ENCODE measurements around the gene HAUS3.

HAUS3 gene

GRCh38 chr4:2241410-2242353, at the start of gene HAUS3, which contains the start of gene POLN:
Gene HAUS3 (minus strand): TSS chr4:2242121. CDS start chr4:2240946, 1,175 bp downstream.
Gene POLN (minus strand): TSS chr4:2242121. CDS start chr4:2229231, 12,890 bp downstream.
- DNase-seq (ENCODE audit: low spot score) = peak; percentile 98

DNA sequence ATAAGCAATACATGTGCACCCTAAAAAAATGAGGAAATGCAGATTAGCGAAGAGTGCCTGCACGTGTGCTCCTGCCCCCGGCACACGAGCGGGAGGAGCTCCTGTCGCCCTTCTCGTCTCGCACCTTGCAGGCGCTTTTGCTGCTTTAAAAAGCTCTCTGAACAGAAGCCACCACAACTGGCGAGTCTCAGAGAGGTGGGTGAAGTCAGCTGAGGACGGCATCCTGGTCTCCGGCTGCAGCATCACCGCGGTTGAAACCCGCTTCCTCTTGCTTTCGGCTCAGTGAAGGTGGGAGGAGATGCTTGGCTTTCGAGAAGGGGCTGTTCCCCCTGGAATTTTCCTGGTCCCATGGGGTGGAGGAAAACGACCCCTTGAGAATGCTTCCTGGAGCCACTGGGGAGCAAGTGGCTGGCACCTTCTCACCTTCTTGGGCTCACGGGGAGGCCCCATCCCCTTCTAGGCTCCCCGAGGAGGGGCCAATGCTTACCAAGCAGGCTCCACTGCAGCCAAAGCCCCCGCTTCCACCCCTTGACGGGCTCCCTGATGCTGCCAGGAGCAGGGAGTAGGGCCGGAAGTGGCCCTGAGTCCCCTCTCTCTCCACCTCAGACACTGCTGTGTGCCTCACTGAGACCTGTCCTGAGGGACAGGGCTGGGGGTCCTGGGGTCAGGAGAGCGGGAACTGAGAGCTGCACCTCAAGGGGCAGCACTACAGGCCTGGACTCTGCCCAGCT, 49.2 kb upstream of the HAUS3 start:
- DNase-seq (ENCODE audit: low spot score) = peak; percentile 56

GRCh38 chr4:2290488-2290887, 48.6 kb upstream of the HAUS3 start:
- DNase-seq (ENCODE audit: low spot score) = no peak

- DNase-seq (ENCODE audit: low spot score) = no peak
Observed at GRCh38 chr4:2289955-2290333, 48.0 kb upstream of the HAUS3 start.

DNA sequence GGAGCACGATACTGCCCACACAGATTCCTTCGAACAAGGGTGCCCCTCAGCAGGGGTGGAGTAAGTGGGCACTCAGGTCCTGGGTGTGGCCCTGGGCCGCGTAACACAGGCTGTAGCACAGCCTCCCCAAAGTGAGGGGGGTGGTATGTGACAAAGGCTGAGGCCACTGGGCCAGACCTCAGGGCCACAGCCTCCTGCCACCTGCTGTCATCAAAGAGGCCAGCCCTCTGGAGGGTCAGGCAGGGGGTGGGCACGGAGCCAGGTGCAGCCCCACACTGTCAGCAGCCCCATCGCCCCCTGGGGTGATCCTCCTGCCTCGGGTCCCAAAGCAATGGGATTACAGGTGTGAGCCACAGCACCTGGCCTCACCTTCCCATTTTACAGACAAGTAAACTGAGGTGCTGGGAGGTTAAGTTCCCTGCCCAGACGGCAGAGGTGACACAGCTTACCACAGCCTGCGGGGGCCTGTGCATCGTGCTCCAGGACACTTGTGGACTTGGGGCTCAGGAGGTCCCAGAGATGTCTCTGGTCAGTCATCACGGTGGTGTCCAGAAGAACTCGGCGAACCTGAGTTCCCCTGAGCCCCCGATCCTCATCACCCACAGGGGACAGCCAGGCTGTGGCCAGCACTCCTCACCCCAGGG, 47.5 kb upstream of the HAUS3 start:
- no peak for DNase-seq (ENCODE audit: low spot score)

- DNase-seq (ENCODE audit: low spot score) = no peak
Observed at GRCh38 chr4:2288051-2288541, 46.2 kb upstream of the HAUS3 start.

DNA sequence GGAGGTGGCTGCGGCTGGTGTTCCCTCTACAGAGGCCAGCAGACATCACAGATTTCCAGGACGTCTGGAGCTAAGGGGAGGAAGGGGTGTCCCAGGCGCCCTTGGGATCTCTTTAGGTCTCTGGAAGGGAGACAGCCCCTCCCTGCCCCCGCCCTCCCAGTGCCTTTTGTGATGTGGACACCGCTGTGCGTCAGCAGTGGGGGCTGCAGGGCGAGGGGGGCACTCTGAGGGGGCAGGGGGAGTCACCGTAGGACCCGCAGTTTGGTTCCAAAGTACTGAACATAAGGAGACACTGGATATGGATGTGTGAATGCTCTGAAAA, 45.6 kb upstream of the HAUS3 start:
- no peak for DNase-seq (ENCODE audit: low spot score)

DNA sequence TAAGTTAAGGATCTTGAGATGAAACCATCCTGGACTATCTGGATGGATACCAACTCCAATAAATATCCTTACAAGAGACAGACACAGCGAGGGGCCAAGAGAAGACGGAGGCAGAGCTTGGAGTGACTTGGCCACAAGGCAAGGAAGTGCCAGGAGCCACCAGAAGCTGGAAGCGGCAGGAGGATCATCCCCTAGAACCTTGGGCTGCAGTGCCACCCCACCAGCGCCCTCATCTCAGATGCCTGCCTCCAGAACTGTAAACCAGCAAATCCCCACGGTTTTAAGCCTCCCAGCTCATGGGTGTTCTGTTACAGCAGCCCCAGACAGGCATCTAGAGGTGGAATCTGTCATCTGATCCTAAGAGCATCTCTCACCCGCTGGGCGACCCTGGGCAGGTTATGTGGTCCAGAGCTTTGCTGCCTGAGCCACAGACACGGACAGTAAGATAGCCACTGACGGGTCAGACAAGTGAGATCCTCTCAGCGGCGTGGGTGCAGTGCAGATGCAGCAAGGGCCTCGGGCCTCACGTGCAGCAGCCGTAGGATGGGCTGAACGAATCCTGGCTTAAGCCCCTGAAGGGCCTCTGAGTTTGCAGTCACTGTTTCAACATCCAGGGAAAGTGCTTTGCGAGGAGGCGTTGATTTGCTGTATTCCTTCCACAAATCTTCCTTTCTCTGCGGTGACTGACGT, 45.1 kb upstream of the HAUS3 start:
- DNase-seq (ENCODE audit: low spot score) = no peak

- DNase-seq (ENCODE audit: low spot score) = no peak
Observed at GRCh38 chr4:2285613-2286381, 43.9 kb upstream of the HAUS3 start.

- DNase-seq (ENCODE audit: low spot score) = no peak
Observed at GRCh38 chr4:2284934-2285612, 43.2 kb upstream of the HAUS3 start.

GRCh38 chr4:2284161-2284933, 42.4 kb upstream of the HAUS3 start:
- no peak for DNase-seq (ENCODE audit: low spot score)

DNA sequence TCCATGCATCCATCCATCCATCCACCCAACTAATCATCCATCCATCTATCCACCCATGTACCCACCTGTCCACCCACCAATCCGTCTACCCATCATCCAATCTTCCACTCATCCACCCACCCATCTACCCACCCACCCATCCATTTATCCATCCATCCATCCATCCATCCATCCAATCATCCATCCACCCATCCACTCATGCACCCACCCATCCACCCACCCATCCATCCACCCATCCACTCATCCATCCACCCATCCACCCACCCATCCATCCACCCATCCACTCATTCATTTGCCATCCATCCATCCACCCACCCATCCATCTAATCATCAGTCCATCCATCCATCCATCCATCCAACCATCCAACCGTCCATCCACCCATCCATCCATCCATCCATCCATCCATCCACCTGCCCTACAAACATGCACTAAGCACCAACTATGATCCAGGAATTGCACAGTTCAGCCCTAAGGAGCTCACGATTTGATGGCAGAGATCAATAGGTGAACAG, 41.3 kb upstream of the HAUS3 start:
- no peak for DNase-seq (ENCODE audit: low spot score)

DNA sequence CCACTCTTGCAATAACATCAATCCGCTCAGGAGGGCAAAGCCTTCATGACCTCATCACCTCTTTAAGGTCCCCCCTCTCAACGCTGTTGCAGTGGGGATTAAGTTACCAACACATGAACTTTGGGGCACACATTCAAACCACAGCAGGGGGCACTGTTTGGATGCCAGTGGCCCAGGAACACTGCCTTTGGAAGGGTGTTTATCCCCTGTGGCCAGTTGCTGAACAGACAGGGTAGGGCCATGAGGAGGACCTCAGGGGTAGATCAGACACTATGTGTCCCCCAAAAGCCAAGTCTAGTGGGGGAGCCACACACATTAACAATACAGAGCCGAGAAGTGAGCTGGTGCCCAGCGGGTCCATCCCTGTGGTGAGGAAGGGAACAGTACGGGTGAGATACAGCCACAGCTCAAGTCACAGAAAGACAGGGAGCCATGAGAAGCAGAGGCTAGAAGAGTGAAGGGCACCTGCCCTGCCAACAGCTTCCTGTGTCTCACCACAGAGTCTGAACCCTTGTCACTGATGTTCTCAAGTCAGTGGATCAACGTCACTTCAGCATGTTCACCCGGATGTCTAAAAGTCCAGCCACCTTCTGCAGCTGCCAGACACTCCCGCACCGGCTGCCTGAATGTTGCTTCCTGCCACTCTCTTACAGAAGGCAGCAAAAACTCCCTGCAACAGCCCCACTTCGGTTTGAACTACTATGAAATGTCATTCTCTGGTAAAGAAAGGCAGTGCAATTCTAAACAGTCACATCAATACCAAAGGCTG, 39.8 kb upstream of the HAUS3 start:
- peak; percentile 90 for DNase-seq (ENCODE audit: low spot score)

DNA sequence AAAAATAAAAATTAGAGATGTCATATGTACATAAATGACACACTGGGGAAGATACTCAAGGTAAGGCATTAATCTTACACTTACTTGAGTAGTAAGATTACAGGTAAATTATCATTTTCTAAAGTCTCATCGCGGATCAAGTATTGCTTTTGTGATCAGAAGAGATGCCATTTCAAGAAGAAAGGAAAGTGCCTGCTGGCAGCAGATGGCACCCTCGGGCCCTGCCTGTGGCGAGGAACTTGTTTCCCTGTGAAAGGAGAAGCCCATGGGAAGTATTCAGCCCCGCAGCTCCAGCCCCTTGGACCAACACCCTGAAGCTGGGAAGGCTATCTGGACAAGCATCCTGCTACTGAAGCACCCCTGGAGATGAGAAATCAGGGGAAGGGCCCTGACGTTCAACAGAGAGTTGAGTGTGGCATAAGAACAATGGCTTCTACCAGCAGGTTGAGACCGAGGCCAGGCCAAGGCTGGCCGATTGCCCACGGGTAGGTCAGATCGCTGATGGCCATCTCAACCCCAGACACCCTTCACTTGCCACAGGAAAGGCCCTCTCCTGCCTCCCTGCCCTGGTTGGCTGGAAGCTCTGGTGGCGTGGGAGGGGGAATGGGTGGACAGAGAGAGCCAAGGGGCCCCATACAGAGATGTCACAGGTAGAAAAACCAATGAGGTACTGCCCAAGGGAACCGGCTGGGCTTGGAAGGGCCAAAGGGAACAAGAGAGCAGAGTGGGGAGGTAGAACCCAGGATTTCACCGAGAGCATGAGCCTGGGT, 38.8 kb upstream of the HAUS3 start:
- DNase-seq (ENCODE audit: low spot score) = no peak

DNA sequence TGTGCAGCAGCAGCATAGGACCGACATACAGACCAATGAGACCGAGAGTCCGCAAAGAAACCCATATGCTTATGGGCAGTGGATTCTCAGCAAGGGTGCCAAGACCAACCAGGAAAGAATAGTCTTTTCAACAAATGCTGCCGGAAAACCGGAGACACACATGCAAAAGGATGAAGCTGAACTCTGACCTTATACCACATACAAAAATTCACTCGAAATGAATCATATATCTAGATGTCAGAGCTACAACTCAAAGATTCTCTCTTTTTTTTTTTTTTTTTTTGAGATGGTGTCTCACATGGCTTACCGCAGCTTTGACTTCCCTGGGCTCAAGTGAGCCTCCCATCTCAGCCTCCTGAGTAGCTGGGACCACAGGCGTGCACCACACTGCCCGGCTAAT, 36.0 kb upstream of the HAUS3 start:
- no peak for DNase-seq (ENCODE audit: low spot score)

- DNase-seq (ENCODE audit: low spot score) = no peak
Observed at GRCh38 chr4:2276581-2277325, 34.8 kb upstream of the HAUS3 start.

GRCh38 chr4:2275546-2276251, 33.8 kb upstream of the HAUS3 start:
- no peak for DNase-seq (ENCODE audit: low spot score)

Data from NAMALWA (cell line).